ENCODE data around the gene SMTNL2.
"Not testable (repeated sequence)": the region's sequence is repeated elsewhere in the genome, so short reads cannot be mapped to it uniquely, and the experiment has no call there.

SMTNL2 gene

DNA sequence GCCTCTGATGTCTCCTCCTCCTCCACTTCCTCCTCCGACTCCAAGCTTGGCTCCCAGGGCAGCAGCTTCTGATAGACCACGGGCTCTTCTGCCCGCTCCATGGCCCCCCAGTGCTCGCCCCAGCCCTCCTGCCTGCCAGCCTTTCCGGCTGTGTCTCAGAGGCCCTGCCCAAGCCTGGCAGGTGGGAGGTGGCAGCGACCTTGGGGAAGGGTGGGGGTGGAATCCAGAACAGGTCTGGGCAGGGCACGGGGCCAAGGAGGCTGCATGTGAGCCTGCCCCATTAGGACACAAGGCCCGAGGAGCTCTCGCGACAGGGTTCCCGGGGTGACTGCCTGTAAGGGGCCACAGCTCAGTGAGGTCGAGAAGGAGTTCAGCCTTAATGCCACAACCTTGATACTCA is 23.9 kb upstream of the SMTNL2 start, which contains the start of gene GGT6:
Gene GGT6 (minus strand): TSS at position 157 of the 400 bp plus-strand sequence. CDS start 56 bp downstream, at position 101.
- DNase-seq (ENCODE audit: low spot score): no peak

DNA sequence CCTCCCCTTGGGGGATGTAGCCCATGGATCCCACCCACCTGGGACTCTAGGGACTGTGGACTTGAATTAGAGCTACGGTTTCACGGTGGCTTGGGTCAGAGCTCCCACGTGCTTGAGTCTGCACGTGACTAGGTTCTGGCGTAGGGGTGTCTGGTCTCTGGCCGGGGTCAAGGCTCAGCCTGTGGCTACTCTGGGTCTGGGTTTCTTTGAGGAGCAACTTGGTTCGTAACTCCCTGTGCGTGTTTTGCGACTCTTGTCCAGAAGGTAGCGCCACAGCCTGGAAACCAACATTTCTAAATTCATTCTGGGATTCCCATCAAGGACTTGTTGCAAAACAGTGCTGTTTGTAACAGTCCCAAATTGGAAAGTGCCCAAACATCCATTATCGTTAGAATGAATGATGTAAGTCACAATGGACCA is 23.5 kb upstream of the SMTNL2 start:
- DNase-seq (ENCODE audit: low spot score): no peak

DNA sequence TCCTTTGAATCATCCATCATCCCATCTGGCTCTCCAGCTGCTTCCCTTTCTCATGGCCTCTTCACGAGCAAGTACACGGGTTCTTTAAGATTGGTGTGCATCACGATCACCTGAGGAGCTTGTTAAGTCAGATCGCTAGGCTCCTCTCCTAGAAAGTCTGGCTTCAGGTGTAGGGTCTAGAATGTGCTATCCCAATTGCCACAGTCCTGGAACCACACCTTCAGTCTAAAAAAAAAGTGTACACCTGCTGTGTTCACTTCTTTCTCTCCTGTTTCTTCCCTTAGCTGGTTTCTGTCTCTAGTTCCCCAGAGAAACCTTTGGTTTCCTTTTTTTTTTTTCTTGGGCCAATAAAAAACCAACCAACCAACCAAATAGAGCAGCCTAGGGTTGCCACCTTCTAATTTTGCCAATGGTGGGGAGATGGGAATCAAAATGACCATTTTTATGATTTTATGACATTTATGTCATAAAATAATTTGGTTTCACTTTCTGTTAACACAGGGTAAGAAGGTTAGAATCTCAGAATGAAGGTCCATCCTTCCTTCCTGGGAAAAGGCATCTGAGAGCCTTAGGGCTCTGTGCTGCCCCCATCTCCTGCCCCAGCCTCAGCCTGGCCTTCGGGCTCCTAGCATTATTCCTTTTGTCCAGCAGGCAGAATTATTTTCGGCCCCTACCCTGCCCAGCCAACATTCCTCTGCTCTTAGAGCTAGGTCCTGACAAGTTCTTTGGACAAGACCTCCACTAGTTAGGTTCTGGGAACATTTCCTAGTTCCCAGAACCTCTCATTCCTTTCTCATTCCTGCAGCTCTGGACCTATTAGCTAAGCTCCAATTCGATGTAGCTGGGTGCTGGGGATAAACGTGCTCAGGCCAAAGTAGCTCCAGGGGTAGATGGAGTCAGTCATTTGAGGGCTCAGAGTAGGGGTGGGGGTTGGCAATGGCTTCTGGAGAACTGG is 22.0 kb upstream of the SMTNL2 start:
- DNase-seq (ENCODE audit: low spot score): no peak

DNA sequence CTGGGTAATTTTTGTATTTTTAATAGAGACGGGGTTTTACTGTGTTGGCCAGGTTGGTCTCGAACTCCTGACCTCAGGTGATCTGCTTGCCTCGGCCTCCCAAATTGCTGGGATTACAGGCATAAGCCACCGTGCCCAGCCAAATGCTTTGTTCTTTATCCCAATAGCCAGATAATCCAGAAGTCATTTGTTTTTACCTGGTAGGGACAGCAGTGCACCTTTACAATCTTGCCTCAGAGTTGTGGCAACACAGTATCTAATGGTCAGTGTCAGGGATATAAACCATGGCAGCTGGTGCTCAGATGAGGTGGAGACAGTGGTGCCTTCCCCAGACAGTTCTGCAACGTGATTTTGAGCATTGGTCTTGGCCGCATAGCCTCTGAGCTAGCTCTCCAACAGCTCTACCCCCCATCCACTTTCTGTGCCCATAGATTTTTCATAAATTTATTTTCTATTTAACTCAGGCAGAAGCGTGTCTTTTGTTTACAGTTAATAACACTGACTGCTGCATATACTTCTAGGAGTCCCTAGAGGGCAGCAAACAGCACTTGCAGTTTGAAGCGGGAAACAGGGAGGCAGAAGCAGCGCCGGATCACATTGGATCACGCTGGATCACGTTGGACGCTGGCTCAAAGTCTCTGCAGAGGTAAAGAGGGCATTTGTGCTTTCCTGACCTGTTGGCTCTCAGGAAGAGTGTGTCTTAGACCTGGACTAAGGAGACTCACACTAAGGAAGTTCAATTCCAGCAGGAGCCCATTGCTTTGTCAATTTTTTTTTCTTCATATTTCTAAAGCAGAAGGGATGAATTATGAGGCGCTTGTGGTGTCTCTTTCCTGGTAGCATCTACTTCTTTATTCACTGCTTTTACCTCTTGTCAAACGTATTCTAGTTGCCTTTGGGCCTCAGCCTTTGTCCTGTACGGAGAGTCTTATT is 18.9 kb upstream of the SMTNL2 start:
- DNase-seq (ENCODE audit: low spot score): peak; percentile 68

GRCh38 chr17:4566785-4567184 is 17.5 kb upstream of the SMTNL2 start:
- DNase-seq (ENCODE audit: low spot score): peak; percentile 78

DNA sequence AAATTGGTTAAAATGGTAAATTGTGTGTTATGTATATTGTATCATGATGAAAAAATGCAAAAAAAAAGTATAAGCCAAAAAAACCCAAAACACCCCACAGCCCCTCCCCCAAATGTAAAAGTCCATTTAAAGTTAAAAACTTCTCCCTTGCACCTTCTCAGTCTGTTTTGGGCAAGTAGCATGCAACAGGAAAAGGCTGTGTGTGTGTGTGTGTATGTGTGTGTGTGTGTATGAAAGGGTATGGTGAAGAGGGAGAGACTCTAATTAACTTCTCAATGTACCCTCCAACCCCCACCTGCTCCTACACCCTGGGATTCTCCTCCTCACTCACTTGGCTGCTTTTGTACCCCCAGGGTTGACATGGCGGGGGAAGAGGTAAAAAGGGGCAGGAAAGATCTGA is 14.7 kb upstream of the SMTNL2 start:
- DNase-seq (ENCODE audit: low spot score): no peak

DNA sequence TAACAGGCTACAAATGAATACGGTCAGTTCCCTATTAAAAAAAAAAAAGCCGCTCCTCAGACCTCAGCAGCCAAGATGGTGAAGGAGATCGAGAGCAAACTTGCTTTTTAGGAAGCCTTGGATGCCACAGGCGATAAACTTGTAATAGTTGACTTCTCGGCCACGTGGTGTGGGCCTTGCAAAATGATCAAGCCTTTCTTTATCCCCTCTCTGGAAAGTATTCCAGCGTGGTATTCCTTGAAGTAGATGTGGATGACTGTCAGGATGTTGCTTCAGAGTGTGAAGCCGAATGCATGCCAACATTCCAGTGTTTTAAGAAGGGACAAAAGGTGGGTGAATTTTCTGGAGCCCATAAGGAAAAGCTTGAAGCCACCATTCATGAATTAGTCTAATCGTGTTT is 12.2 kb upstream of the SMTNL2 start:
- no peak for DNase-seq (ENCODE audit: low spot score)

- DNase-seq (ENCODE audit: low spot score): no peak
Observed at GRCh38 chr17:4573115-4573514, 11.2 kb upstream of the SMTNL2 start.

GRCh38 chr17:4573669-4574068 is 10.7 kb upstream of the SMTNL2 start:
- no peak for DNase-seq (ENCODE audit: low spot score)

DNA sequence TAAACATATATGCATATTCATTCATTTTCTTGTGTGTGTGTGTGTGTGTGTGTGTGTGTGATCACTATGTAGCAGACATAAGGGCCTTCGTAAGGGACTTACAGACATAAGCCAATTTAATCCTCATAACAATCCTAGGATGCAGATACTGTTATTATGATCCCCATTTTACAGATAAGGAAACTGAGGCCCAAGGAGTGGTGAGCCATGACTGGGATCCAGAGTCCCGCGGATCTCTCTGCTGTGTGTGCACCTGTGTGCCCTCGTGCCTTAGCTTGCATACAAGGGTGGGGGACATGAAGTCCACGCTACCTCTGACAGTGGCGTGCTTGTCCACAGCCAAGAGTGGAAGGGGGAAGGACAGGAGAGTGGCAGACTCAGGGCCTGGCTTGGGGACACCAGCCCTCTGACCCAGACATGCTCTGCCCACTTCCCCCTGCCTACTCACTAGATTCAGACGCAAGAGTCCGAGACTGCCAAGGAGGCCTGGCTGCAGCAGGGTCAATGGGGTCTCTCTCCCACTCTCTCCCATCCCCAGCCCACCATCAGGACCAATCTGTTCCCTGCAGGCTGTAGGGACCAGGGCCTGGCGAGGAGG is 9.8 kb upstream of the SMTNL2 start:
- DNase-seq (ENCODE audit: low spot score): no peak

DNA sequence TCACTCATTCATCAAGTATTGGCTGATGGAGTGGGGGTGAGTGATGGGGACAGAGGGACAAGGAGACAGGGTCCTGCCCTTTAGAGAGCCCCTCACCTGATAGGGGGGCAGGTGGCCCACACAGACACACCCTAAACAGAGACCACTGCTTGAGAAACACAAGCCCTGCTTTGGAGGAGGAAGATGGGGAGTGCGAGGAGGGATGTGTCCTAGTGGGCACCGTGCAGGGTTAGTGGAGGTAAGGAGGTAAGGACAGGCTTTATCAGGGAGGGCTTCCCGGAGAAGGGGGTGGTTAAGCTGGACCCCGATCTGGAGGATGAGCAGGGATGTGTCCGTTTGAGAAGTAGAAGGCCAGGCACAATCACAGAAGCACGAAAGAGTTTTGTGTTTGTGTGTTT is 8.2 kb upstream of the SMTNL2 start:
- no peak for DNase-seq (ENCODE audit: low spot score)

GRCh38 chr17:4576729-4577322 is 7.5 kb upstream of the SMTNL2 start:
- DNase-seq (ENCODE audit: low spot score): no peak

DNA sequence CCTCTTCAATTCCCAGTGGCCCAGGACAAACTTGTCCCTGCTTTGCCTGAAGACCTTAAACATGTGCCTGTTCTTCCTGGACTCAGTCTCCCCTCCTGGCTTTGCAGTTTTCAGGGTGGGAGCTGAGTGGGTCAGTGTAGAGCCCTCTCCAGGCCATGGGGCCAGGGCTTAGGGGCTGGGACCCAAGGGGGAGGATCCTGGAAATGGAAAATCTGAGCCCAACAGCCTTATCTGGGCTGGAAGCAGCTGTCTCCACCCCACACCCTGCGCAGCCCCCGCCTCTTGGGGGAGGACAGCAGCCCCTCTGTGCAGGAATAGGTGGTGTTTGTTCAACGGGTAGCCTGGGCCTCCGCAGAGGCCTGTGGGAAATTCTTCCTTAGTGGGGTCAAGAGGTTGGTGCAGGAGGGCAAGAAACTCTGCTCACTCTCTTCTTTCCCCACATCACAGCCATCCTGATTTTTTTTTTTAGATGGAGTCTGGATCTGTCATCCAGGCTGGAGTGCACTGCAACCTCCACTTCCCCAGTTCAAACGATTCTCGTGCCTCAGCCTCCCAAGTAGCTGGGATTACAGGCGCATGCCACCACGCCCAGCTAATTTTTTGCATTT is 6.8 kb upstream of the SMTNL2 start:
- no peak for DNase-seq (ENCODE audit: low spot score)

GRCh38 chr17:4578349-4578748 is 6.0 kb upstream of the SMTNL2 start:
- DNase-seq (ENCODE audit: low spot score): not testable (repeated sequence)

- DNase-seq (ENCODE audit: low spot score): no peak
Observed at GRCh38 chr17:4579678-4580077, 4.7 kb upstream of the SMTNL2 start.

DNA sequence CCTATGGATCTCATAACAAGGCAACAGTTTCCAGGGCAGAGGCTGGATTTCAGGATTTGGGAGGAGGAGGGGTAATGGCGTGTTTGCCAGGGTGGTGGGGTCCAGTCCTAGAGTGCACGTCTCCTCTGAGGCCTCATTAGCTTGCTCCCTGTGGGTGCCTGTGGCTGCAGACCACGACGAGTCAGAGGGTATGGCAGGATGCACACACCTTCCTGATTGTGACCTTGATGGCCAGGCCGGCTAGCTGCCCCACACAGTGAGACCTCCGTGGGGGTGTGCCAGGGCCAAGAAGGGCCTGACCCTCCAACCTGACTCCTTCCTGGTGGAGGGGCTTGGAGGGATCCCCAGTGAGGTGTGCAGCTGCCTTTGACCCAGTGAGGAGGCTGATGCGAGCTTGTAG is 4.0 kb upstream of the SMTNL2 start:
- no peak for DNase-seq (ENCODE audit: low spot score)

- no peak for DNase-seq (ENCODE audit: low spot score)
Observed at GRCh38 chr17:4582101-4582501, 2.2 kb upstream of the SMTNL2 start.

DNA sequence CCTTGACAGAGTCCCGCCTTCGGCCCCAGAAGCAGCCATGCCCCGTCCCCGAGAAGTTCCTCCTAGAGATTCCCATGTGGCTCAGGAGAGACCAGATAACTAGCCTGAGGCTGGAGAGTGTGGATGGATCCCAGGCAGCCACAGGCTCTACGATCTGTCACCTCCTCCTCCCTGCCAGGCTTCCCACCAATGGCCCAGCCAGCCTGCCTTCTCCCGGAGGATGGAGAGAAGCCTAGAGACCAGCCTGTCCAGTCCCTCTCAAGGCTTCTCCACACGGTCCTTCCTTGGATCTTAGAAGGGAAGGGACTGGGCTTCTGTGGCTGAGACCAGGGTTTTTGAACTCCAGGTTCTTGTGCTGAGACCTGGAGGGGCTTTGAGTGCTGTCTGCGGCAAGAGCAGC is 1.6 kb upstream of the SMTNL2 start:
- DNase-seq (ENCODE audit: low spot score): no peak

DNA sequence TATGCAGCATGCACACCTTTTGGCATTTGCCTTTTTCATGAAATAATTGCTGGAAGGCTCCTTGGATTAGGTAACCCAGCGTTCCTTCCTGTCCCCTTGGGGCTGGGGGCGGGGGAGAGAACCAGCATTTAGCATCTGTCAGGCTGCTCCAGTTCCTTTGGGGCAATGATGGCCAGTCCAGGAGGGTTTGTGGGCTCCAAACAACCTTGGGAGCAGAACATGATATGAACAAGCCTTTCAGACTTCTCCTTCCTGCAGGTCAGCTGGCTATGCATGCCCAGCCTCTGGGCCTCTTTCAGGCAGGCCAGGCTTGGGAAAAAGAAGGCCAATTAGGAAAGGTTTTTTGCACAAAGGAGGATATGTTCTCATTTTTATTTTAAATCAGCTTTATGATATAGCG is 1.1 kb upstream of the SMTNL2 start:
- no peak for DNase-seq (ENCODE audit: low spot score)

GRCh38 chr17:4583782-4584100 is 588 bp upstream of the SMTNL2 start:
- peak; percentile 87 for DNase-seq (ENCODE audit: low spot score)

GRCh38 chr17:4584917-4585637 is 748 bp downstream of the SMTNL2 start:
- DNase-seq (ENCODE audit: low spot score): no peak
